Stimulated activated CD8-positive, alpha-beta memory T cell treated with anti-CD3 and anti-CD28 coated beads, Interleukin-4, amount 100 ng/mL, for 48 hours (primary cell): ENCODE data around the gene PCSK1.
"Not testable (repeated sequence)": the region's sequence is repeated elsewhere in the genome, so short reads cannot be mapped to it uniquely, and the experiment has no call there.

Source experiments
- DNase-seq: peaks from one replicate; pipeline ENCODE4 v3.0.0-alpha.2; 2020

PCSK1 gene

DNA sequence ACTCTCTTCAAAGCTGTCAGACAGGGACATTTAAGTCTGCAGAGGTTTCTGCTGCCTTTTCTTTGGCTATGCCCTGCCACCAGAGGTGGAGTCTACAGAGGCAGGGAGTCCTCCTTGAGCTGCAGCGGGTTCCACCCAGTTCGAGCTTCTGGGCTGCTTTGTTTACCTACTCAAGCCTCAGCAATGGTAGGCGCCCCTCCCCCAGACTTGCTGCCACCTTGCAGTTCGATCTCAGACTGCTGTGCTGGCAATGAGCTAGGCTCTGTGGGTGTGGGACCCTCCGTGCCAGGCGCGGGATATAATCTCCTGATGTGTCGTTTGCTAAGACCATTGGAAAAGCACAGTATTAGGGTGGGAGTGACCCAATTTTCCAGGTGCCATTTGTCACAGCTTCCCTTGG lies 65.7 kb downstream of the PCSK1 start:
- not testable (repeated sequence) for DNase-seq

GRCh38 chr5:96354237-96354636 lies 78.8 kb downstream of the PCSK1 start:
- no peak for DNase-seq

DNA sequence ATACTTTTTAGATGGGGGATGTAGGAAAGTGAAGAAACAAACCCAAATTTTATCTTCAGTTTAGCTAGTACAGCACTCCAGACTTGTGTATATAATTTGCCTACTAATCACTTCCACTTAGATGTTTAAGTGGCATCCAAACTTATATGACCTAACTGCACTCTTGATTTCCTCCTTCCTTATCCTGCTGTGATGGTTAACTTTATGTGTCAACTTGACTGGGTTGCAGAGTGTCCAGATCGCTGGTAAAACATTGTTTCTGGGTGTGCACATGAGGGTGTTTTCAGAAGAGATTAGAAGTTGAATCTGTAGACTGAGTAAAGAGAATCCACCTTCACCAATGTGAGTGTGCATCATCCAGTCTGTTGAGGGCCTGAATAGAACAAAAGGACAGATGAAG lies 79.8 kb downstream of the PCSK1 start:
- no peak for DNase-seq

- no peak for DNase-seq
Measured at GRCh38 chr5:96350678-96351077, 82.4 kb downstream of the PCSK1 start.

- DNase-seq, result no peak
Measured at GRCh38 chr5:96348536-96348935, 84.5 kb downstream of the PCSK1 start.

DNA sequence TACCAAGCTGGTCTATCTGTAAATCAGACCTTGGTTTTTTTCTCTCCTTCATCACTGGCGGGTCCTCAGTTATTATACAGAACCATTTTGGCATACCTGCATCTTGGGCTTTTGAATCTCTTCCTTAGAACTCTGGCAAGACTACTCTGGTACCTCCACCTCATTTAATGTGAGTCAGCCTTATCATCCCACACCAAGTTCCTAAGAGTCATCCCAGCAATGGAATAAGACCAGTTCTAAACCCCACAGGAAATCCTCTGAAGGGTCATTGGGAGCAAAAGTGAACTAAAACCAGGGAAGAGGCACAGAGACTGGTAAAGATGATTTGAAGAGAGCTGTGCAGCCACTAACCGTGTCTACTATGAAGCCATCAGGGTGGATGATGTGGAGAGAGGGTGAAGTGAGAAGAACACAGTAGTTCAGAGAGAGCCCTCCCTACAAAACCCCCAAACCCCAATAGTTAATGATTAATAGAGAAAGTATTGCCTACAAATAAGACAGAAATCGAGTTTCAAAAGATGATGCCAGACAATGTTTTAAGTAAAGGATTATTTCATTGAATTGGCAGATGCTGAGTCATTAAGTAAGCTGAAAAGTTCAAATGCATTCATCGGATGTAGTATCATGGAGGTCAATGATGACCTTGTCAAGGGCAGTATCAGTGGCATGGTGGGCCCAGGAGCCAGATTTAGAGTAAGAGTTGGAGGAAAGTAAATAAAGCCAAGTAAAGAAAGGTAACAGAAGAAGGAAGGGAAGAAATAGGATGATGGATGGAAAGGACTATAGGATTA lies 85.4 kb downstream of the PCSK1 start:
- DNase-seq, result no peak

GRCh38 chr5:96344678-96345577 lies 88.1 kb downstream of the PCSK1 start:
- DNase-seq, result no peak

- DNase-seq, result no peak
Measured at GRCh38 chr5:96343094-96343493, 90.0 kb downstream of the PCSK1 start.

- no peak for DNase-seq
Measured at GRCh38 chr5:96342581-96342980, 90.5 kb downstream of the PCSK1 start.
